AG04450 (cell line): Measurements from ENCODE around the gene BCAR3. TPM values are rescaled to one million over a fixed set of nuclear protein-coding genes. Genes with fewer than 3 reads are reported as not detected.
"Not testable (repeated sequence)": the region's sequence is repeated elsewhere in the genome, so short reads cannot be mapped to it uniquely, and the experiment has no call there.

Source experiments
- CTCF ChIA-PET: fragments of 300-600, 350-600 bp; formaldehyde crosslinking; extraction: SDS; loops from one replicate; lab custom pipeline; 2022; ENCODE audit warnings: antibody characterized with exemption, inconsistent platforms; lab: Charles Lee
- POLR2A ChIA-PET: fragments of 350-600 bp; formaldehyde crosslinking; extraction: SDS; loops from one replicate; lab custom pipeline; 2021; ENCODE audit warnings: antibody characterized with exemption, inconsistent platforms; lab: Yijun Ruan, JAX
- DNase-seq: peaks from one replicate; pipeline ENCODE4 v3.0.0-alpha.2; 2011; ENCODE audit warnings: low read depth, low spot score
- H3K27ac ChIP-seq: one replicate; pipeline ENCODE4 v1.5.1; 2012; ENCODE audit warnings: low read depth, low read length, control low read depth
- H3K27me3 ChIP-seq: one replicate; pipeline ENCODE4 v1.6.0; 2012; ENCODE audit warnings: low read length; ENCODE audit not compliant: control insufficient read depth, insufficient read depth
- H3K4me3 ChIP-seq: 2 replicates; pipeline ENCODE4 v1.5.1; 2011; ENCODE audit warnings: mild to moderate bottlenecking, low read depth, low read length, control low read depth
- H3K9me3 ChIP-seq: 2 replicates; pipeline ENCODE4 v1.5.1; 2012; ENCODE audit warnings: low read length; ENCODE audit not compliant: control insufficient read depth, insufficient read depth
- polyA plus RNA-seq: library from polyadenylated mRNA; depleted of rRNA; stranded (reverse); fragments of >200 nt; gene quantifications from 2 replicates; pipeline ENCODE4 v1.2.3, GENCODE V29; 2011
- TF ChIP-seq, protein P1 (sequence below): IDR thresholded peaks from 2 replicates; pipeline ENCODE4 v1.5.1; 2011; ENCODE audit warnings: low read depth, low read length, control low read depth, inconsistent platforms

BCAR3 gene
- polyA plus RNA-seq, 1 experiment: 20.6 TPM

DNA sequence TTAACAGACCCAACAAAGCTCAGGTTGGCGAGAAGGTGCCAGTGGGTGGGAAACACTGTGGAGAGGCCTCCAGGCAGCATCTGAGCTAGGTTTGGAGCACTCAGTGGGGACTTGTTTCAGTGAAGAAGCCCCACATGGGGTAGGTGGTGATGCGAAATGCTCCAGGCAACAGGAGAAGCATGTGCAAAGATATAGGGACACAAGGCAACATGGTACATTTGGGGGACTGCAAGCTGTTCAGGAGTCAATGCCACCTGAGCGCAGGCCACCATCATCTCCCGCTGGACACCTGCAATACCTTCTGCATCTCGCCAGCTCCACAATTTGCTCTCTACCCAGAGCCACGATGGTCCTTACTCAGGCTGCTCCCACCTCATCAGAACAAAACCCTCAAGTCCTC, 28.0 kb downstream of the BCAR3 start:
- H3K27me3 ChIP-seq: no peaks in the 10 kb centered on the region
- CTCF ChIA-PET: no interaction called here
- POLR2A ChIA-PET: no interaction called here
- TF ChIP-seq, protein P1, sequence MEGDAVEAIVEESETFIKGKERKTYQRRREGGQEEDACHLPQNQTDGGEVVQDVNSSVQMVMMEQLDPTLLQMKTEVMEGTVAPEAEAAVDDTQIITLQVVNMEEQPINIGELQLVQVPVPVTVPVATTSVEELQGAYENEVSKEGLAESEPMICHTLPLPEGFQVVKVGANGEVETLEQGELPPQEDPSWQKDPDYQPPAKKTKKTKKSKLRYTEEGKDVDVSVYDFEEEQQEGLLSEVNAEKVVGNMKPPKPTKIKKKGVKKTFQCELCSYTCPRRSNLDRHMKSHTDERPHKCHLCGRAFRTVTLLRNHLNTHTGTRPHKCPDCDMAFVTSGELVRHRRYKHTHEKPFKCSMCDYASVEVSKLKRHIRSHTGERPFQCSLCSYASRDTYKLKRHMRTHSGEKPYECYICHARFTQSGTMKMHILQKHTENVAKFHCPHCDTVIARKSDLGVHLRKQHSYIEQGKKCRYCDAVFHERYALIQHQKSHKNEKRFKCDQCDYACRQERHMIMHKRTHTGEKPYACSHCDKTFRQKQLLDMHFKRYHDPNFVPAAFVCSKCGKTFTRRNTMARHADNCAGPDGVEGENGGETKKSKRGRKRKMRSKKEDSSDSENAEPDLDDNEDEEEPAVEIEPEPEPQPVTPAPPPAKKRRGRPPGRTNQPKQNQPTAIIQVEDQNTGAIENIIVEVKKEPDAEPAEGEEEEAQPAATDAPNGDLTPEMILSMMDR: no peak
- no peaks in the 10 kb centered on the region for H3K9me3 ChIP-seq
- DNase-seq: no peak
- no peak overlapping the region for H3K4me3 ChIP-seq
- no peak overlapping the region for H3K27ac ChIP-seq

DNA sequence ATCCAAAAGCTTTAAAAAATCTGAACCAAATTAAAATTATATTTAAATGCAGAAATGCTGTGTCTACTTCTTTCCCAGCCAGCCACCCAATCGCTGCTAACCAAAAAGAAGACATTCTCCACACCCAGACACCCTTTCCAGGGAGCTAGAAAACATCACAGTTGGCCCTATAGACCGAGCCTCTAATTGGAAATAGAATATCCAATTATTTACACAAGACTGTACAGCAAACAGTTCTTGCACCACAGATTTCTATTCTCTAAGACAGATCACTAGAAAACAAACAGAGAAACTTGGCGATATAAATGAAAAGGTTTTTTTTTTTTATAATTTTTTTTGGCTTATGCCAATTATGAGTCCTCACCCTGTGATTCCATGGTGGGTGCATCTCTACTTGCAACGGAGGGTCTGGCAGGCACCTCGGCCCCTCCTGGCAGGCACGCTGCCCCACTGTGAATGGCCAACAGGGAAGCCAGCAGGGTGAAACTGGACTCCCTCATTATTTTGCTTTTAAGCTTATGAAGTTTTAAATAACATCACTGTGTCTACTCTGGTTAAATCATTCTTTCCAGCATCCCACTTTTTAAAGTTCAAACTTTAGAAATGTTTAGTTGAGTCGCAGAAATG, 29.2 kb downstream of the BCAR3 start:
- DNase-seq: no peak
- ChIA-PET CTCF (interaction anchor here (0.8 to 2.6 kb wide), 4 partner anchors 8 to 160 kb away, joined by 3 to 9 read pairs (median 4); no protein-coding TSS in a partner anchor), POLR2A (no interaction called here)
- peak overlapping the region; percentile 66 for H3K27ac ChIP-seq
- TF ChIP-seq, protein P1: no peak
- no peaks in the 10 kb centered on the region for H3K27me3 ChIP-seq
- no peaks in the 10 kb centered on the region for H3K9me3 ChIP-seq
- H3K4me3 ChIP-seq: no peak overlapping the region

DNA sequence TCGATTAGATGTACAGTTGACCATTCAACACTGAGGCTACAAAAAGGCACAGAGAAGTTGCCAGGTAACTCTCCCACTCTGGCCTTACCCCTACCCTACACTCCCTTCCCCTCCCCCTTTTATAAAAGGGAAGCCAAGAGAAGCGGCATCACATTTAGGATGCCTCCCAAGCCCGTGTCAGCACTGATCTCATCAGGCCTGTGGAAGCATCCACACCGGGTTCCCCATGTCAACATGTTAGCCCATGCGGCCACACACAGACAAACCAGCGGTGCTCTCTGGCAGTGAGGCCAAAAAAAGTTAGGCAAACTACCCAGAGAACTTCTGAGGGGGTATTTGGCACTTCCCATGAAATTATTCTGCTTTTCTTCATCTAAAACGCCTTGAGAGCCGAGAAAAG, 29.9 kb downstream of the BCAR3 start:
- Histone ChIP-seq H3K27me3 (no peaks in the 10 kb centered on the region), H3K4me3 (no peak overlapping the region), H3K27ac (no peak overlapping the region), H3K9me3 (no peaks in the 10 kb centered on the region)
- CTCF ChIA-PET: interaction anchor here (0.9 to 2.6 kb wide), 2 partner anchors 22 to 161 kb away, joined by 5 to 9 read pairs; no protein-coding TSS in a partner anchor
- TF ChIP-seq, protein P1: no peak
- POLR2A ChIA-PET: no interaction called here
- no peak for DNase-seq

DNA sequence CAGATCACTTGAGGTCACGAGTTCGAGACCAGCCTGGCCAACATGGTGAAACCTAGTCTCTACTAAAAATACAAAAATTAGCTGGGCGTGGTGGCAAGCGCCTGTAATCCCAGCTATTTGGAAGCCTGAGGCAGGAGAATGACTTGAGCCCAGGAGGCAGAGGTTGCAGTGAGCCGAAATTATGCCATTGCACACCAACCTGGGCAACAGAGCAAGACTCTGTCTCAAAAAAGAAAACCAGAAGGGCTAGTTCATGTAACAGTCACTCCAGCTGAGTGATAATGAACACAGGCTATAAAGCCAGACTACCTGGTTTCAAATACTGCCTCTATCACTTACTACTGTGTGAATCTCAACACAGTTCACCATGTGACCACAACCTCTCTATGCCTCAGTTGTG, 31.5 kb downstream of the BCAR3 start:
- CTCF ChIA-PET: interaction anchor here (1.4 kb wide), 1 partner anchor 21 kb away, joined by 4 read pairs; no protein-coding TSS in a partner anchor
- DNase-seq, H3K27ac ChIP-seq, H3K9me3 ChIP-seq, H3K27me3 ChIP-seq, POLR2A ChIA-PET, H3K4me3 ChIP-seq: not testable (repeated sequence)

DNA sequence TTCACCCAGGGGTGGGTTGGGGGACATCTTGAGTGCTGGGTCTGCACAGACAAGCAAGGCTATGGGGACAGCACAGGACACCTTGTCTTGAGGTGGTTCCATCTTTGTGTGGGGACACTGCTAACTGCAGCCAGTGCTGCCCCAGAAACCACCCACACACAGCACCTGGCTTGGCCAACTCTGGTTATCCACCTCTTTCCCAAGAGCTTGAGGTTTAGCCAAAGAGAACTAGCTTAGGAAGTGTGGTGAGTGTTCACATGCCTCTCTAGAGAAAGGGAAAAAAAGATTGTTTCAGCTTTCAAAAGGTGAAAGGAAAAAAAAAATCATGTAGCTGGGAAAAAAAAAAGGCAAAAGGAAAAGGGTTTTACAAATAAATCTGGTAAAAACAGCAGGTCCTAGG, 32.4 kb downstream of the BCAR3 start:
- DNase-seq: no peak
- ChIA-PET CTCF (interaction anchor here (1.4 to 2.2 kb wide), 2 partner anchors 20 to 165 kb away, joined by 4 to 6 read pairs; no protein-coding TSS in a partner anchor), POLR2A (no interaction called here)
- Histone ChIP-seq H3K27me3 (no peaks in the 10 kb centered on the region), H3K4me3 (no peak overlapping the region), H3K27ac (no peak overlapping the region), H3K9me3 (no peaks in the 10 kb centered on the region)
- TF ChIP-seq, protein P1: no peak
